GM18505 (cell line): ENCODE results near the gene VMA21.

Source experiments
- ATAC-seq: cut with Tn5 transposase; IDR thresholded peaks from one replicate; pipeline ENCODE4 v1.9.1; 2021; ENCODE audit not compliant: unreplicated experiment
- POLR2A ChIP-seq: IDR thresholded peaks from 4 replicates; pipeline ENCODE4 v1.6.1; 2011; ENCODE audit warnings: borderline replicate concordance; ENCODE audit not compliant: insufficient read depth, insufficient read length; ENCODE audit errors: extremely low read depth

The VMA21 gene

GRCh38 chrX:151398346-151398745, 1.3 kb downstream of the VMA21 start:
- TF ChIP-seq POLR2A, result no peak
- no peak for ATAC-seq

GRCh38 chrX:151402719-151403390, 5.8 kb downstream of the VMA21 start:
- TF ChIP-seq POLR2A, result no peak
- ATAC-seq, result no peak

- TF ChIP-seq POLR2A, result no peak
Observed at GRCh38 chrX:151416579-151416978, 19.6 kb downstream of the VMA21 start.

GRCh38 chrX:151419782-151420181, 22.8 kb downstream of the VMA21 start:
- TF ChIP-seq POLR2A, result no peak
- no peak for ATAC-seq

More at GRCh38 chrX:151416579-151416978, 19.6 kb downstream of the VMA21 start:
- no peak for ATAC-seq

- no peak for TF ChIP-seq POLR2A
- no peak for ATAC-seq
Observed at GRCh38 chrX:151424505-151424904, 27.5 kb downstream of the VMA21 start.

GRCh38 chrX:151448509-151448908, 51.5 kb downstream of the VMA21 start:
- ATAC-seq, result no peak
- no peak for TF ChIP-seq POLR2A

- no peak for TF ChIP-seq POLR2A
- no peak for ATAC-seq
Observed at GRCh38 chrX:151458824-151459223, 61.8 kb downstream of the VMA21 start.
